ENCODE measurements around the gene ACSM2B. TPM values are rescaled to one million over a fixed set of nuclear protein-coding genes. Genes with fewer than 3 reads are reported as not detected.
A peak's percentile ranks its signal among the peaks of the same experiment; 100 is the strongest.
"Not testable (repeated sequence)": the region's sequence is repeated elsewhere in the genome, so short reads cannot be mapped to it uniquely, and the experiment has no call there.

The ACSM2B gene
- total and polyA plus RNA-seq, 8 donors = 0.20 to 1.8 TPM; not detected in 6

DNA sequence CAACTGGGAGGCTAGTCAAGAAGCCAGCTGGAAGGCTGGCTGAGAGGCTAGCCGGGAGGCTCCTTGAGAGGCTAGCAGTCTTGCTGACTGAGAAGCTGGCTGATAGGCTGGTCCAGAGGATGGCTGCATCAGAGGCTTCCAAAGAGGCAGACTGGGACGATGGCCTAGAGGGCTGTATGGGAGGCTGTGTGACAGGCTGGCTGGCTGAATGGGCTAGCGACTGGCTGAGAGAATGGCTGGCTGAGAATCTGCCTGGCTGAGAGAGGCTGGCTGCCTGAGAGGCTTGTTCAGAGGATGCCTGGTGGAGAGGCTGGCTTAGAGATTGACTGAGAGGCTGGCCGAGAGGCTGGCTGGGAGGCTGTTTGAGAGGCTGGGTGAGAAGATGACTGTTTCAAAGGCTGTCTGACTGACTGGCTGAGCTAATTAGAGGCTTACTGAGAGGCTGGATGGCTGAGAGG is 34.8 kb upstream of the ACSM2B start:
- H3K9me3 ChIP-seq = no peaks in the 10 kb centered on the region
- TF ChIP-seq, protein P1, sequence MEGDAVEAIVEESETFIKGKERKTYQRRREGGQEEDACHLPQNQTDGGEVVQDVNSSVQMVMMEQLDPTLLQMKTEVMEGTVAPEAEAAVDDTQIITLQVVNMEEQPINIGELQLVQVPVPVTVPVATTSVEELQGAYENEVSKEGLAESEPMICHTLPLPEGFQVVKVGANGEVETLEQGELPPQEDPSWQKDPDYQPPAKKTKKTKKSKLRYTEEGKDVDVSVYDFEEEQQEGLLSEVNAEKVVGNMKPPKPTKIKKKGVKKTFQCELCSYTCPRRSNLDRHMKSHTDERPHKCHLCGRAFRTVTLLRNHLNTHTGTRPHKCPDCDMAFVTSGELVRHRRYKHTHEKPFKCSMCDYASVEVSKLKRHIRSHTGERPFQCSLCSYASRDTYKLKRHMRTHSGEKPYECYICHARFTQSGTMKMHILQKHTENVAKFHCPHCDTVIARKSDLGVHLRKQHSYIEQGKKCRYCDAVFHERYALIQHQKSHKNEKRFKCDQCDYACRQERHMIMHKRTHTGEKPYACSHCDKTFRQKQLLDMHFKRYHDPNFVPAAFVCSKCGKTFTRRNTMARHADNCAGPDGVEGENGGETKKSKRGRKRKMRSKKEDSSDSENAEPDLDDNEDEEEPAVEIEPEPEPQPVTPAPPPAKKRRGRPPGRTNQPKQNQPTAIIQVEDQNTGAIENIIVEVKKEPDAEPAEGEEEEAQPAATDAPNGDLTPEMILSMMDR (IDR thresholded peaks at IDR 0.05) = no peak
- no peak for TF ChIP-seq POLR2AphosphoS5 (IDR thresholded peaks at IDR 0.05)
- TF ChIP-seq EP300 (IDR thresholded peaks at IDR 0.05) = no peak
- TF ChIP-seq POLR2A (IDR thresholded peaks at IDR 0.05) = no peak
- H3K36me3 ChIP-seq = no peaks in the 10 kb centered on the region
- no peaks in the 10 kb centered on the region for H3K27me3 ChIP-seq
- 53 to 74% (median 68%) methylated on average over 4 of the region's 4 CpGs for WGBS, 5 donors
- no peak for DNase-seq
- peak overlapping the region; percentile 46 to 78 (median 74) for H3K27ac ChIP-seq
- intact Hi-C loops (cut with DNase I; ENCODE audit: low total_unique reads) = no loop called here
- no peak overlapping the region for H3K4me3 ChIP-seq
- H3K4me1 ChIP-seq = peaks cover 32 to 49% (median 36%) of the 10 kb centered on the region in 4 donors

DNA sequence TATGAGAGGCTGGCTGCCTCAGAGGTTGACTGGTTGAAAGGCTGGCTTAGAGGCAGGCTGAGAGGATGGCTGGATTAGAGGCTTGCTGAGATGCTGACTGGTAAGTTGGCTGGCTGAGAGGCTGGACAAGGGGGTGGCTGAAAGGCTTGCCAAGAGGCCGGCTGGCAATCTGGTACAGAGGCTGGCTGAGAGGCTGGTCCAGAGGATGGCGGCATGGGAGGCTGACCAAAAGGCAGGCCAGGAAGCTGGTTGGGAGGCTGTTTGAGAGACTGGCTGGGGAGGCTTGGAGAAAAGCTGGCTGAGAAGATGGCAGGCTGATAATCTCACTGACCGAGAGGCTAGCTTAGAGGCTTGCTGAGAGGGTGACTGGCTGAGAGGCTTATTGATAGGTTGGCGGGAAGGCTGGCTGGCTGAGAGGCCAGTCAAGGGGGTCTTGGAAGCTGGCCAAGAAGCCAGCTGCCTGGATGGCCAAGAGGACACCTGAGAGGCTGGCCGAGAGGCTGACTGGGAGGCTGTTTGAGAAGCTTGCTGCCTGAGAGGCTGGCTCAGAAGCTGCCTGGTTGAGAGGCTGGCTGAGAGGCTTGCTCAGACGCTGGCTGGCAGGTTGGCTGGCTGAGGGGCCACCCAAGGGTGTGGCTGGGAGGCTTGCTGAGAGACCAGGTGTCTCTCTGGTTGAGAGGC is 34.2 kb upstream of the ACSM2B start:
- H3K4me3 ChIP-seq = no peak overlapping the region
- H3K36me3 ChIP-seq = no peaks in the 10 kb centered on the region
- H3K27me3 ChIP-seq = no peaks in the 10 kb centered on the region
- intact Hi-C loops (cut with DNase I; ENCODE audit: low total_unique reads) = no loop called here
- WGBS, 5 donors = 63 to 77% (median 69%) methylated on average over 6 of the region's 6 CpGs
- peaks cover 32 to 49% (median 36%) of the 10 kb centered on the region in 4 donors for H3K4me1 ChIP-seq
- TF ChIP-seq POLR2A (IDR thresholded peaks at IDR 0.05) (no peak), EP300 (IDR thresholded peaks at IDR 0.05) (no peak), POLR2AphosphoS5 (IDR thresholded peaks at IDR 0.05) (no peak)
- TF ChIP-seq, protein P1 (IDR thresholded peaks at IDR 0.05) = no peak
- no peak for DNase-seq
- H3K27ac ChIP-seq = peak overlapping the region; percentile 46 to 78 (median 74)
- H3K9me3 ChIP-seq = no peaks in the 10 kb centered on the region

DNA sequence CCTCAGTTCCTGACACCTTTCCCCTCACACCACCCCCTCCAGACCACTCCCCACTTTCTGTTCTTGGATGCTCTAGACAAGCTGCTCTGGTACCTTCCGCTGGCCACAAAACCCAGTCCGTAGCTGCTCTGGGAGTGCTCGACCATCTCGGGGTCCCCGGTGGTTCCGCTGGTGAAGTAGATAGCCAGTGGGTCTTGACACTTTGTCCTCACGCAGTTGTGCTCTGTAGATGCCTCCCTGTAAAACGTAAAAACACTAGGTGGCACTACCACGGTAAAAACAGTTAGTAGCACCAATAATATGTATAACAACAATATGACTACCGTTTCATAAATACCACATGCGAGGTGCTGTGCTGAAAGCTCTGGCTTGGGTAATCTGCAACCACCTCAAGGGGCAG is 26.0 kb upstream of the ACSM2B start:
- H3K27me3 ChIP-seq; intact Hi-C loops (cut with DNase I; ENCODE audit: low total_unique reads); H3K4me1 ChIP-seq; H3K4me3 ChIP-seq; H3K27ac ChIP-seq; H3K9me3 ChIP-seq; H3K36me3 ChIP-seq: not testable (repeated sequence)
- DNase-seq = peak in 1 of 2 donors; percentile 39
- WGBS, 5 donors = 35 to 44% (median 37%) methylated on average over 11 of the region's 11 CpGs
- TF ChIP-seq, protein P1 (IDR thresholded peaks at IDR 0.05) = peak in 3 of 7 experiments; percentile 10 to 37 (median 21)

DNA sequence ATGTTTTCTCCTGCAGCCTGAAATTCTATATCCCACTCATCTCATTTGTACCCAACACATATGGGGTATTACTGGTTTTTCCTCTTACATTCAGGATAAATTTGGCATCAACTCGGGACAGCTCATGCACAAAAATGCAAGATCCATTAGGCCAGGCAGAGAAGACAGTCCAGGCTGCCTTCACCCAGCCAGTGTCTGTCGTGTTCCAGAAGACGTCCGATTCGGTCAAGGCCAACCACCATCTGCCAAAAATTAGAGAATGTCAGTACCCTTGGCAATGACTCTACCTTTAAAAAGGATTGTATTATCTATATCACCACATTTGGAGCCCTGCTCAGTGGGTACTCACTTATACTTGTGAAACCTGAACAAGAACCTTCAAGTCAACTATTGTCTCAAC is 23.3 kb upstream of the ACSM2B start:
- H3K4me1 ChIP-seq; intact Hi-C loops (cut with DNase I; ENCODE audit: low total_unique reads); H3K9me3 ChIP-seq; H3K4me3 ChIP-seq; DNase-seq; H3K27ac ChIP-seq; H3K36me3 ChIP-seq; H3K27me3 ChIP-seq: not testable (repeated sequence)
- WGBS, 5 donors = 85 to 89% (median 87%) methylated on average over 5 of the region's 5 CpGs

DNA sequence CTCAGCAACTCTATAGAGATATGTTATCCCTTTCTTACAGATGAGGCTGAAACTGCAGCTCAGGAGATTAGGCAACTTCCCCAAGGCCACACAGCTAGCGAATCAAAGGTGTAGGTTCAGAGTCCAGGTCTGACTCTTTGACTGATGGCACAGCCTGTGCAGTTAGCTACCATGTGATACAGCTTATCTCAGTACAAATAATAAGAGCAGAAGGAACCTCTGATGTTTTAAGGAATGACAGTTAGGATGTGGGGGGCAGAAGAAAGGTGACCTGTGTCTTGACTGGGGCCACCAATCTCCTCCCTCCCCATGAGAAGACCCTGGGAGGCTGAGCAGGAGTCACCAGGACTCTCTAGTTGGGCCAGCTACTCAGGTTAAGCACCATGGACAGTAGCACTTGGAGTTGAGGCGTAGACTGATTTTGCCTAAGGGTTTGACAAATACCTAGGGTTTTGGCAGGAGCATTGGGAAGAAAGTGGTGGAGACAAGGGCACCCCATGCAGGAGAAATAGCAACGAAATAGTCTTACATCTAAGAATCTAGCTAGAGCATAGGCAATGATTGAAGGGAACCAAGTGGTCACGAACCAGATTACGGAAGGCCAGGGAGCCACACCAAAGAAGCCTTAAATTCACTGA is 22.8 kb upstream of the ACSM2B start:
- Histone ChIP-seq H3K27me3 (no peaks in the 10 kb centered on the region), H3K27ac (no peak overlapping the region), H3K9me3 (no peaks in the 10 kb centered on the region), H3K4me3 (no peak overlapping the region), H3K4me1 (no peaks in the 10 kb centered on the region), H3K36me3 (no peaks in the 10 kb centered on the region)
- TF ChIP-seq EP300 (IDR thresholded peaks at IDR 0.05) = no peak
- no peak for TF ChIP-seq POLR2A (IDR thresholded peaks at IDR 0.05)
- TF ChIP-seq, protein P1 (IDR thresholded peaks at IDR 0.05) = no peak
- TF ChIP-seq POLR2AphosphoS5 (IDR thresholded peaks at IDR 0.05) = no peak
- 55 to 66% (median 60%) methylated on average over 5 of the region's 5 CpGs for WGBS, 5 donors
- intact Hi-C loops (cut with DNase I; ENCODE audit: low total_unique reads) = no loop called here
- no peak for DNase-seq

DNA sequence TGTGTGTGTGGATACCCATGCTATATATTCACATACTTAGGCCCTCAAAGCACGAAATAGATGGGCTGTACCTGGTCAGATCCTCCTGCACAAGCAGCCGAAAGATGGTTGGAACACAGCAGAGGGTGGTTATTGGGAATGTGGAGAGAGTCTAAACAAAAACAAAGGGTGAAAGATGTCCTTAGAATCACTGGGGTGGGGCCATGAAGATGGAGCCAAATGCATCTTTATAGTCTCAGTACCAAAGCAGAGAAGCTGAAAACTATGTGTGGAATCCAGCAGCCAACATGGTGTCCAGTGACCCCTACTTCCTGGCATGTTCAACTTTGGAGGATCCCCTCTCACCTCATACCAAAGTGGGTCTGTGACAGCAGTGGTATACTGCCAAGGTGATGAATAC is 19.5 kb upstream of the ACSM2B start:
- H3K36me3 ChIP-seq; H3K27ac ChIP-seq; H3K27me3 ChIP-seq; intact Hi-C loops (cut with DNase I; ENCODE audit: low total_unique reads); DNase-seq; H3K4me3 ChIP-seq; H3K9me3 ChIP-seq; H3K4me1 ChIP-seq: not testable (repeated sequence)
- WGBS, 5 donors = 62 to 78% (median 68%) methylated on average over 2 of the region's 2 CpGs

DNA sequence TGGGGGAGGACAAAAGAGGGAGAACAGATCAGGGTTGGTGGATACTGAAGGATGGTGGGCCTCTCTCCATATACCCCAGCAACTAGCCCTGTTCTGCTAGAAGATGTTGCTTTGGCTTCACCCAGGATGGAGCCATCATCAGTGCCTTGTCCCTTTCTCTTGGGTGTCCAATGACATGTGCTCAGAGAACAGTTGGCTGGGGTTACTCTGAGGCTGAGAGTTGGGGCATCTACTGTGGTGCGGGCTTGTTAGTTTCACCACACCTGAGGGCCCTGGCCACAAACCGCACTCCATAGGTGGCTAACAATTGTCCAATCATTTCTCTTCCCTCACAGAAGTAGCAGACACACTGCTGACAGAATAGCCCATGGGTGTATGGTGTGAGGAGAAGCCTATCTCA is 18.9 kb upstream of the ACSM2B start:
- DNase-seq; H3K36me3 ChIP-seq; H3K27ac ChIP-seq; H3K4me3 ChIP-seq; H3K4me1 ChIP-seq; intact Hi-C loops (cut with DNase I; ENCODE audit: low total_unique reads); H3K9me3 ChIP-seq; H3K27me3 ChIP-seq: not testable (repeated sequence)
- WGBS, 5 donors = 84 to 96% (median 88%) methylated on average over 2 of the region's 2 CpGs

Data from stomach (tissue), 9 donors.